HUES48 (cell line): Measurements from ENCODE around the gene OR2T29.
"Not testable (repeated sequence)": the region's sequence is repeated elsewhere in the genome, so short reads cannot be mapped to it uniquely, and the experiment has no call there.

ENCODE experiments used
- H3K27ac ChIP-seq: one replicate; pipeline ENCODE4 v1.7.0; 2013; ENCODE audit warnings: low read depth, low read length, inconsistent platforms
- H3K27me3 ChIP-seq: 2 replicates; pipeline ENCODE4 v1.6.1; 2013; ENCODE audit warnings: mild to moderate bottlenecking, low read length; ENCODE audit not compliant: control insufficient read depth, insufficient read depth
- H3K36me3 ChIP-seq: 2 replicates; pipeline ENCODE4 v1.6.1; 2013; ENCODE audit warnings: low read length; ENCODE audit not compliant: control insufficient read depth, insufficient read depth
- H3K4me1 ChIP-seq: 2 replicates; pipeline ENCODE4 v1.6.1; 2013; ENCODE audit warnings: mild to moderate bottlenecking, low read length; ENCODE audit not compliant: control insufficient read depth, insufficient read depth
- H3K4me3 ChIP-seq: 2 replicates; pipeline ENCODE4 v1.5.1; 2013; ENCODE audit warnings: mild to moderate bottlenecking, low read depth, low read length
- H3K9ac ChIP-seq: 2 replicates; pipeline ENCODE4 v1.6.1; 2013; ENCODE audit warnings: mild to moderate bottlenecking, low read depth, low read length, moderate library complexity
- H3K9me3 ChIP-seq: 2 replicates; pipeline ENCODE4 v1.6.1; 2013; ENCODE audit warnings: low read length; ENCODE audit not compliant: control insufficient read depth, insufficient read depth

OR2T29 gene

DNA sequence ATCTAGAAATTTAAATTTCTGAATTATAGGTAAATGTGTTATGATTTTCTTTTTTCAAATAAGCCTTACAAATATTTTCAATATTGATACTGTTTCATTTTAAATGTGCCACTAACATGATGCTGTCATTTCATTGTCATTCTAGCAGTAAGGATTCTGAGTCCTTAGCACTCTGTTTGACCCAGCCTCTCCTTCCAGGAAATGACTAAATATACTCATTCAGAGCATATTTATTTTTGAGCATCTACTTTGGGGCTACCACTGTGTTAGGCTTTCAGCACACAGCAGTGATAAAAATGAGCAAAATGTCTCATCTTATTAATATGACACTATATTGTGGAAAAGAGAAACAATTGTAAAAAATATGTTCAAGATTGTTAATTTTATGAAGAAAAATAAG is 52.4 kb downstream of the OR2T29 start:
- H3K9me3 ChIP-seq, H3K27me3 ChIP-seq: not testable (repeated sequence)

DNA sequence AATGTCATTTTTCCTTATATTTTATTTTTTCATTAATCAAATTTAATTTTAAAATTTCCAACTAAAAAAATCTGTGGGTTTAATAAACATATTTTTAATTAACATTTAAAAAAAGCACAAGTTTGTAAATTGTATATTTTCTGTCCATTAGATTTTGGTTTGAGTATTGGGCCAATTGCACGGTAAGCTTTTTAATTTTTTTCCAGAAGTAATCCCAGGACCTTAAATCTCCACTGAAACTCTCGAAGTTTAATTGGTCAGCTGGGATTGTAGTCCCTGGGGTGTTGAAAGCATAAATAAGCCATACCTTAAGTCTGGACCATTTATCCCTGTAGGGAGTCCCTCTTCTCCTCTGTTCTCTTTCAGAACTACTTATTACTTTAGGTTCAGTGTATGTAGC is 54.8 kb downstream of the OR2T29 start, which contains the start of gene OR2G6:
Gene OR2G6, plus strand, starts transcription at position 301 of the 400 bp plus-strand sequence. CDS start 13,574 bp downstream, outside the sequence.
- not testable (repeated sequence) for H3K9ac ChIP-seq, H3K36me3 ChIP-seq, H3K9me3 ChIP-seq, H3K27ac ChIP-seq, H3K4me1 ChIP-seq, H3K27me3 ChIP-seq, H3K4me3 ChIP-seq

More for the DNA sequence above, 52.4 kb downstream of the OR2T29 start:
- not testable (repeated sequence) for H3K4me1 ChIP-seq, H3K4me3 ChIP-seq, H3K36me3 ChIP-seq, H3K9ac ChIP-seq, H3K27ac ChIP-seq
